HEK293 (cell line): Measurements from ENCODE around the gene MND1.

ENCODE experiments used
- CTCF ChIP-seq: fragments of 450-650 bp; formaldehyde crosslinking; IDR thresholded peaks from 2 replicates; pipeline ENCODE4 v1.5.1; 2016; ENCODE audit warnings: missing biosample characterization, missing genetic modification characterization
- SP3 ChIP-seq: fragments of 450-650 bp; formaldehyde crosslinking; IDR thresholded peaks from 2 replicates; pipeline ENCODE4 v1.5.1; 2016; ENCODE audit warnings: missing biosample characterization, missing genetic modification characterization
- ZBTB10 ChIP-seq: fragments of 450-650 bp; formaldehyde crosslinking; IDR thresholded peaks from 2 replicates; pipeline ENCODE4 v1.5.1; 2016; ENCODE audit warnings: missing biosample characterization, missing genetic modification characterization
- ZBTB20 ChIP-seq: fragments of 450-650 bp; formaldehyde crosslinking; IDR thresholded peaks from 2 replicates; pipeline ENCODE4 v1.5.1; 2016; ENCODE audit warnings: missing biosample characterization, missing genetic modification characterization
- ZFP3 ChIP-seq: fragments of 450-650 bp; formaldehyde crosslinking; IDR thresholded peaks from 2 replicates; pipeline ENCODE4 v1.5.1; 2016; ENCODE audit warnings: low read depth, missing biosample characterization, missing genetic modification characterization
- ZFP37 ChIP-seq: fragments of 450-650 bp; formaldehyde crosslinking; IDR thresholded peaks from 2 replicates; pipeline ENCODE4 v1.5.1; 2016; ENCODE audit warnings: missing biosample characterization, missing genetic modification characterization
- ZNF138 ChIP-seq: fragments of 450-650 bp; formaldehyde crosslinking; IDR thresholded peaks from 2 replicates; pipeline ENCODE4 v1.5.1; 2016; ENCODE audit warnings: missing biosample characterization, missing genetic modification characterization, borderline replicate concordance
- ZNF140 ChIP-seq: fragments of 450-650 bp; formaldehyde crosslinking; IDR thresholded peaks from 2 replicates; pipeline ENCODE4 v1.5.1; 2016; ENCODE audit warnings: missing biosample characterization, missing genetic modification characterization
- ZNF175 ChIP-seq: fragments of 450-650 bp; formaldehyde crosslinking; IDR thresholded peaks from 2 replicates; pipeline ENCODE4 v1.5.1; 2016; ENCODE audit warnings: missing biosample characterization, missing genetic modification characterization
- ZNF211 ChIP-seq: fragments of 450-650 bp; formaldehyde crosslinking; IDR thresholded peaks from 2 replicates; pipeline ENCODE4 v1.5.1; 2016; ENCODE audit warnings: low read depth, missing biosample characterization, missing genetic modification characterization
- ZNF223 ChIP-seq: fragments of 450-650 bp; formaldehyde crosslinking; IDR thresholded peaks from 2 replicates; pipeline ENCODE4 v1.5.1; 2016; ENCODE audit warnings: missing biosample characterization, missing genetic modification characterization
- ZNF24 ChIP-seq: fragments of 450-650 bp; formaldehyde crosslinking; IDR thresholded peaks from 2 replicates; pipeline ENCODE4 v1.5.1; 2016; ENCODE audit warnings: missing biosample characterization, missing genetic modification characterization
- ZNF26 ChIP-seq: fragments of 450-650 bp; formaldehyde crosslinking; IDR thresholded peaks from 2 replicates; pipeline ENCODE4 v1.5.1; 2016; ENCODE audit warnings: missing biosample characterization, missing genetic modification characterization
- ZNF544 ChIP-seq: fragments of 450-650 bp; formaldehyde crosslinking; IDR thresholded peaks from 2 replicates; pipeline ENCODE4 v1.5.0; 2017; ENCODE audit warnings: missing biosample characterization, missing genetic modification characterization

GRCh38 chr4:153403726-153404125 is 59.2 kb downstream of the MND1 start:
- TF ChIP-seq ZNF26 (tag by site-specific recombination) (no peak), ZNF24 (no peak), ZNF140 (tag by site-specific recombination) (no peak), SP3 (no peak), ZBTB10 (no peak), ZNF544 (tag by site-specific recombination) (no peak), ZNF175 (tag by site-specific recombination) (no peak), ZNF223 (tag by site-specific recombination) (no peak), ZNF211 (tag by site-specific recombination) (no peak), ZFP3 (tag by site-specific recombination) (no peak), ZFP37 (tag by site-specific recombination) (no peak), CTCF (tag by site-specific recombination) (no peak), ZNF138 (tag by site-specific recombination) (no peak), ZBTB20 (no peak)
